ENCODE measurements around the gene IFITM5. TPM values are rescaled to one million over a fixed set of nuclear protein-coding genes. Genes with fewer than 3 reads are reported as not detected.
A peak's percentile ranks its signal among the peaks of the same experiment; 100 is the strongest.

The IFITM5 gene
- total and polyA plus RNA-seq, 2 experiments from 2014 or later, result not detected

GRCh38 chr11:292211-293121 is 6.9 kb downstream of the IFITM5 start:
- DNase-seq (ENCODE audit: low spot score), result no peak
- no peak for TF ChIP-seq EZH2phosphoT487 (IDR thresholded peaks at IDR 0.05; ENCODE audit: low read depth, severe bottlenecking, unreplicated experiment)
- Histone ChIP-seq H3K4me3 (no peak overlapping the region), H4K20me1 (ENCODE audit: insufficient read depth, poor library complexity, severe bottlenecking) (no peaks in the 10 kb centered on the region), H3K27me3 (no peaks in the 10 kb centered on the region), H3K27ac (no peak overlapping the region), H3K9me3 (ENCODE audit: low read depth) (no peaks in the 10 kb centered on the region), H2AFZ (no peak overlapping the region), H3K79me2 (no peaks in the 10 kb centered on the region), H3K36me3 (replicated peaks; ENCODE audit: insufficient read depth, low read depth) (no peaks in the 10 kb centered on the region), H3K4me1 (ENCODE audit: insufficient read depth) (peaks cover 19% of the 10 kb centered on the region), H3K9me2 (replicated peaks; ENCODE audit: insufficient read depth) (no peaks in the 10 kb centered on the region), H3K4me2 (no peak overlapping the region)
- WGBS (ENCODE audit: low lambda C conversion rate, missing lambda C conversion rate), result 98% methylated on average over 25 of the region's 29 CpGs

GRCh38 chr11:291281-292210 is 7.8 kb downstream of the IFITM5 start:
- no peak overlapping the region for H2AFZ ChIP-seq
- no peak overlapping the region for H3K4me2 ChIP-seq
- H3K27ac ChIP-seq, result no peak overlapping the region
- peaks cover 19% of the 10 kb centered on the region for H3K4me1 ChIP-seq (ENCODE audit: insufficient read depth)
- H3K4me3 ChIP-seq, result no peak overlapping the region
- H3K9me3 ChIP-seq (ENCODE audit: low read depth), result no peaks in the 10 kb centered on the region
- H3K9me2 ChIP-seq (replicated peaks; ENCODE audit: insufficient read depth), result no peaks in the 10 kb centered on the region
- TF ChIP-seq CTCF (IDR thresholded peaks at IDR 0.05; ENCODE audit: poor library complexity) (no peak), EZH2phosphoT487 (IDR thresholded peaks at IDR 0.05; ENCODE audit: low read depth, severe bottlenecking, unreplicated experiment) (no peak), EZH2 (IDR thresholded peaks at IDR 0.05; ENCODE audit: borderline replicate concordance) (no peak)
- H3K79me2 ChIP-seq, result no peaks in the 10 kb centered on the region
- no peaks in the 10 kb centered on the region for H4K20me1 ChIP-seq (ENCODE audit: insufficient read depth, poor library complexity, severe bottlenecking)
- WGBS (ENCODE audit: low lambda C conversion rate, missing lambda C conversion rate), result 90% methylated on average over 32 of the region's 44 CpGs
- H3K27me3 ChIP-seq, result no peaks in the 10 kb centered on the region
- DNase-seq (ENCODE audit: low spot score), result no peak
- no peaks in the 10 kb centered on the region for H3K36me3 ChIP-seq (replicated peaks; ENCODE audit: insufficient read depth, low read depth)

- DNase-seq (ENCODE audit: low spot score), result no peak
- peak overlapping the region; percentile 98 for H3K4me2 ChIP-seq
- H3K79me2 ChIP-seq, result no peaks in the 10 kb centered on the region
- no peaks in the 10 kb centered on the region for H4K20me1 ChIP-seq (ENCODE audit: insufficient read depth, poor library complexity, severe bottlenecking)
- H3K4me3 ChIP-seq, result no peak overlapping the region
- peaks cover 19% of the 10 kb centered on the region for H3K4me1 ChIP-seq (ENCODE audit: insufficient read depth)
- no peak overlapping the region for H3K27ac ChIP-seq
- WGBS (ENCODE audit: low lambda C conversion rate, missing lambda C conversion rate), result 90% methylated on average over 13 of the region's 13 CpGs
- no peaks in the 10 kb centered on the region for H3K36me3 ChIP-seq (replicated peaks; ENCODE audit: insufficient read depth, low read depth)
- no peaks in the 10 kb centered on the region for H3K9me3 ChIP-seq (ENCODE audit: low read depth)
- H3K9me2 ChIP-seq (replicated peaks; ENCODE audit: insufficient read depth), result no peaks in the 10 kb centered on the region
- no peaks in the 10 kb centered on the region for H3K27me3 ChIP-seq
- no peak overlapping the region for H2AFZ ChIP-seq
- TF ChIP-seq CTCF (IDR thresholded peaks at IDR 0.05; ENCODE audit: poor library complexity) (no peak), EZH2 (IDR thresholded peaks at IDR 0.05; ENCODE audit: borderline replicate concordance) (no peak), EZH2phosphoT487 (IDR thresholded peaks at IDR 0.05; ENCODE audit: low read depth, severe bottlenecking, unreplicated experiment) (no peak)
Measured at GRCh38 chr11:290621-291231, 8.6 kb downstream of the IFITM5 start.
